ENCODE results near the gene PRR19.
"Not testable (repeated sequence)": the region's sequence is repeated elsewhere in the genome, so short reads cannot be mapped to it uniquely, and the experiment has no call there.

Gene PRR19

GRCh38 chr19:42332059-42332458 is 30.1 kb downstream of the PRR19 start:
- intact Hi-C loops (cut with DNase I): no loop called here

GRCh38 chr19:42333018-42333417 is 31.1 kb downstream of the PRR19 start:
- DNase-seq: no peak
- intact Hi-C loops (cut with DNase I): no loop called here

More at GRCh38 chr19:42332059-42332458, 30.1 kb downstream of the PRR19 start:
- DNase-seq: no peak

GRCh38 chr19:42333975-42334696 is 32.2 kb downstream of the PRR19 start:
- intact Hi-C loops (cut with DNase I): no loop called here
- no peak for DNase-seq

GRCh38 chr19:42334697-42335373 is 32.9 kb downstream of the PRR19 start:
- intact Hi-C loops (cut with DNase I): no loop called here
- no peak for DNase-seq

GRCh38 chr19:42335374-42335936 is 33.5 kb downstream of the PRR19 start:
- DNase-seq: no peak
- intact Hi-C loops (cut with DNase I): no loop called here

- DNase-seq: no peak
- intact Hi-C loops (cut with DNase I): no loop called here
Observed at GRCh38 chr19:42335971-42336370, 34.0 kb downstream of the PRR19 start.

- intact Hi-C loops (cut with DNase I); DNase-seq: not testable (repeated sequence)
Observed at GRCh38 chr19:42339126-42339860, 37.4 kb downstream of the PRR19 start.

GRCh38 chr19:42339922-42340321 is 38.0 kb downstream of the PRR19 start:
- DNase-seq: not testable (repeated sequence)

GRCh38 chr19:42343344-42344110 is 41.6 kb downstream of the PRR19 start:
- no peak for DNase-seq
- intact Hi-C loops (cut with DNase I): no loop called here

More at GRCh38 chr19:42339922-42340321, 38.0 kb downstream of the PRR19 start:
- intact Hi-C loops (cut with DNase I): not testable (repeated sequence)

- intact Hi-C loops (cut with DNase I): no loop called here
- DNase-seq: no peak
Observed at GRCh38 chr19:42344336-42344893, 42.5 kb downstream of the PRR19 start.

GRCh38 chr19:42345191-42345812 is 43.4 kb downstream of the PRR19 start:
- DNase-seq: no peak
- intact Hi-C loops (cut with DNase I): no loop called here

GRCh38 chr19:42348211-42348610 is 46.3 kb downstream of the PRR19 start:
- no peak for DNase-seq

GRCh38 chr19:42349378-42350107 is 47.6 kb downstream of the PRR19 start:
- intact Hi-C loops (cut with DNase I): no loop called here
- DNase-seq: no peak

More at GRCh38 chr19:42348211-42348610, 46.3 kb downstream of the PRR19 start:
- intact Hi-C loops (cut with DNase I): no loop called here

- no peak for DNase-seq
Observed at GRCh38 chr19:42350417-42350816, 48.5 kb downstream of the PRR19 start.

GRCh38 chr19:42351079-42351735 is 49.3 kb downstream of the PRR19 start:
- intact Hi-C loops (cut with DNase I): no loop called here
- DNase-seq: no peak

More at GRCh38 chr19:42350417-42350816, 48.5 kb downstream of the PRR19 start:
- intact Hi-C loops (cut with DNase I): no loop called here

- DNase-seq: peak; percentile 54 to 98 (median 82)
- intact Hi-C loops (cut with DNase I): no loop called here
Observed at GRCh38 chr19:42352301-42353259, 50.6 kb downstream of the PRR19 start.
